Activated B cell treated with CpG ODN at 0.5 μM for 24 hours (primary cell): ENCODE results near the gene SOCS6. TPM values are rescaled to one million over a fixed set of nuclear protein-coding genes. Genes with fewer than 3 reads are reported as not detected.

Source experiments
- ATAC-seq: fragments of 200-7000 bp; cut with Tn5 transposase; one replicate; pipeline ENCODE4 v1.10.0; 2021; ENCODE audit warnings: low read depth, mild to moderate bottlenecking, moderate library complexity
- CTCF ChIA-PET: fragments of 350-600 bp; sonication (Branson Sonifier 250); formaldehyde crosslinking; loops from one replicate; lab custom pipeline; 2021; ENCODE audit warnings: antibody characterized with exemption; lab: Charles Lee
- POLR2A ChIA-PET: fragments of 350-600 bp; sonication (Branson Sonifier 250); formaldehyde crosslinking; loops from one replicate; lab custom pipeline; 2021; ENCODE audit warnings: antibody characterized with exemption; lab: Charles Lee
- DNase-seq: peaks from one replicate; pipeline ENCODE4 v3.0.0; 2022
- H3K27ac Mint-ChIP-seq: one replicate; pipeline ENCODE4 v1.8.0; 2020; ENCODE audit warnings: mixed read lengths
- H3K27me3 Mint-ChIP-seq: one replicate; pipeline ENCODE4 v1.8.0; 2021; ENCODE audit warnings: mixed read lengths
- H3K36me3 Mint-ChIP-seq: one replicate; pipeline ENCODE4 v1.8.0; 2021; ENCODE audit warnings: low read depth, mixed read lengths
- H3K4me1 Mint-ChIP-seq: one replicate; pipeline ENCODE4 v1.8.0; 2021; ENCODE audit warnings: mixed read lengths
- H3K4me3 Mint-ChIP-seq: one replicate; pipeline ENCODE4 v1.8.0; 2020; ENCODE audit warnings: mild to moderate bottlenecking, mixed read lengths
- H3K9me3 Mint-ChIP-seq: one replicate; pipeline ENCODE4 v1.8.0; 2020; ENCODE audit warnings: mixed read lengths
- intact Hi-C: fragments of 100-400 bp; cut with micrococcal nuclease; formaldehyde crosslinking; loops from one replicate; pipeline ENCODE4 v1.15.1; 2024
- total RNA-seq: library from RNA; stranded (reverse); gene quantifications from 2 replicates; pipeline ENCODE4 v1.2.3, GENCODE V29; 2022
- TF ChIP-seq, protein P1 (sequence below): fragments of 200-600 bp; IDR thresholded peaks from one replicate; pipeline ENCODE4 v1.8.0; 2022; ENCODE audit warnings: antibody characterized with exemption, mild to moderate bottlenecking

SOCS6 gene
- total RNA-seq, 1 donor from 2014 or later, result 1.1 TPM

DNA sequence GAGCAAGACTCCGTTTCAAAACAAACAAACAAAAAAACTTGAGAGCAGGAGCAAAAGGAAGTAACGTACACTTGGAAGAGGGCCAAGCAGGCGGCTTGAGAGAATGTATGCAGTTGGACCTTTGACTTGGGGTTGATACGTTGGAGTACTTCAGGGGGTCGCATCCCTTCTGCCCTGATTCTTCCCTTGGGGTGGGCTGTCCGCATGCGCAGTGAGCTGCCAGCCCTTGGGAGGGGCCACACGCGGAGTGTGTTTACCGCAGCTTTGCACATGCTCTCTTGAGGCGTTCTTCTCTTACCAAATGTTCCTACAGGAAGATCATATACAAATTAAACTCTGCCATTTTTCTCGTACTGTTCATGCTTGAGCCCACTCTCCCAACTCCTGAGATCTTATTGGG lies 38.1 kb upstream of the SOCS6 start:
- ChIA-PET CTCF (no interaction called here), POLR2A (no interaction called here)
- intact Hi-C loops, result no loop called here
- no peak overlapping the region for H3K27ac Mint-ChIP-seq
- H3K4me1 Mint-ChIP-seq, result no peaks in the 10 kb centered on the region
- TF ChIP-seq, protein P1, sequence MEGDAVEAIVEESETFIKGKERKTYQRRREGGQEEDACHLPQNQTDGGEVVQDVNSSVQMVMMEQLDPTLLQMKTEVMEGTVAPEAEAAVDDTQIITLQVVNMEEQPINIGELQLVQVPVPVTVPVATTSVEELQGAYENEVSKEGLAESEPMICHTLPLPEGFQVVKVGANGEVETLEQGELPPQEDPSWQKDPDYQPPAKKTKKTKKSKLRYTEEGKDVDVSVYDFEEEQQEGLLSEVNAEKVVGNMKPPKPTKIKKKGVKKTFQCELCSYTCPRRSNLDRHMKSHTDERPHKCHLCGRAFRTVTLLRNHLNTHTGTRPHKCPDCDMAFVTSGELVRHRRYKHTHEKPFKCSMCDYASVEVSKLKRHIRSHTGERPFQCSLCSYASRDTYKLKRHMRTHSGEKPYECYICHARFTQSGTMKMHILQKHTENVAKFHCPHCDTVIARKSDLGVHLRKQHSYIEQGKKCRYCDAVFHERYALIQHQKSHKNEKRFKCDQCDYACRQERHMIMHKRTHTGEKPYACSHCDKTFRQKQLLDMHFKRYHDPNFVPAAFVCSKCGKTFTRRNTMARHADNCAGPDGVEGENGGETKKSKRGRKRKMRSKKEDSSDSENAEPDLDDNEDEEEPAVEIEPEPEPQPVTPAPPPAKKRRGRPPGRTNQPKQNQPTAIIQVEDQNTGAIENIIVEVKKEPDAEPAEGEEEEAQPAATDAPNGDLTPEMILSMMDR, result no peak
- no peaks in the 10 kb centered on the region for H3K27me3 Mint-ChIP-seq
- DNase-seq, result no peak
- H3K4me3 Mint-ChIP-seq, result no peak overlapping the region
- no peaks in the 10 kb centered on the region for H3K9me3 Mint-ChIP-seq
- ATAC-seq, result no peak
- no peaks in the 10 kb centered on the region for H3K36me3 Mint-ChIP-seq

DNA sequence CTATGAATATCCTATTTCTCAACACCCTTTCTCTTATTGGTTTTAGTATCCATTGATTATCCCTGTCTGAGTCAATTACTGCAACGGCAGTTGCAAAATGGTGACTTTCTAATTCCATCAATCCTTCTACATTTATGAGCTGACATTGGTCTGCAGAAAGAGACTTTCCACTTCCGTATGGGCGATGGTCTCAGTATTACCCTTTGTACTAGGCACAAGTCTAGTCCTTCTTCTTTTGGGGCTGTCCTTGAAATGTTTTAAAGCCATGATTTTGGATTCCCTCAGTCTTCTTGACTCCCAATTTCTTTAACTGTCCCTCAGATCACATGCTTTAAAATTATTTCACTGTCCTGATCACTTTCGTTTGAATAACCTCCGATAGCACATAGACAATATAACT lies 32.7 kb upstream of the SOCS6 start:
- ChIA-PET CTCF (no interaction called here), POLR2A (no interaction called here)
- Mint-ChIP-seq H3K27ac (no peak overlapping the region), H3K4me1 (no peaks in the 10 kb centered on the region), H3K27me3 (peaks cover 5% of the 10 kb centered on the region), H3K4me3 (no peak overlapping the region), H3K36me3 (no peaks in the 10 kb centered on the region), H3K9me3 (no peaks in the 10 kb centered on the region)
- no peak for DNase-seq
- TF ChIP-seq, protein P1, result no peak
- intact Hi-C loops, result no loop called here
- no peak for ATAC-seq

DNA sequence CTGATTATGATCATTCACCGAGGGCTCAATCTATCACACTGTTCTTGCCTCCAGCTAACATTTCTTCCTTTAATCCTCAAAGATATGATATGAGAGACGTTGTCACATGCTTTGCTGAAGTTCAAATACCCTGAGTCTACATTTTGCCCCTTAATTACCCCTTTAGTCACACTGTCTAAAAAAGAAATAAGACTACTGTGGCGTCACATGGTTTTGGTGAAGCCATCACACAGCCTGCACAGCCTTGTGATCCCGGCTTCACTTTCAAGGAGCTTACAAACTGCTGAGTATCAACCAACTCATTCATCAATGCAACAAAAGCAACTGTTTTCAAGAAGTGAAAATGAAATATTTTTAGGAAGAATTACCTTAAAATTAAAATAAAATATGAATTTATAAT lies 31.9 kb upstream of the SOCS6 start:
- TF ChIP-seq, protein P1, result no peak
- H3K4me1 Mint-ChIP-seq, result no peaks in the 10 kb centered on the region
- POLR2A ChIA-PET, result no interaction called here
- H3K36me3 Mint-ChIP-seq, result no peaks in the 10 kb centered on the region
- DNase-seq, result no peak
- CTCF ChIA-PET, result no interaction called here
- H3K27me3 Mint-ChIP-seq, result peaks cover 5% of the 10 kb centered on the region
- no peak overlapping the region for H3K4me3 Mint-ChIP-seq
- no peak for ATAC-seq
- intact Hi-C loops, result no loop called here
- H3K27ac Mint-ChIP-seq, result no peak overlapping the region
- no peaks in the 10 kb centered on the region for H3K9me3 Mint-ChIP-seq

DNA sequence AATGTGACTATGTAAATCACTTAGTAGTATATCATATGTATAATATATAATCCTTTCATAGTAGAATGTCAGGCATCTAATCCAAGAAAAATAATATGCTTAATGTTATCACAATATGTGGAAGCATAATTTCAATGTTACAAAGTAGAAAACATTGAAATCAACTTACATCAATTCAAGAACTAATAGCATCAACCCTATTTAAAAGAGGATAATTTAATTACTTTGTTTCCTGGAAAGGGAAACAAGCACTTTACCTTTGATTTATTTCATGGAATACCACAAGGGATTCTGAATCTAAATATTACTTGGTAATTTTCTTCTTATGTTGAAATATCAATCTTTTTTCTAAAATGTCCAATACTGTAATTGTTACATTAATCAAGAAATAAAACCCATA lies 30.6 kb upstream of the SOCS6 start:
- DNase-seq (no peak), ATAC-seq (no peak)
- ChIA-PET POLR2A (no interaction called here), CTCF (no interaction called here)
- Mint-ChIP-seq H3K4me1 (no peaks in the 10 kb centered on the region), H3K36me3 (no peaks in the 10 kb centered on the region), H3K9me3 (no peaks in the 10 kb centered on the region), H3K27ac (no peak overlapping the region), H3K27me3 (peaks cover 5% of the 10 kb centered on the region), H3K4me3 (no peak overlapping the region)
- intact Hi-C loops, result no loop called here
- TF ChIP-seq, protein P1, result no peak

DNA sequence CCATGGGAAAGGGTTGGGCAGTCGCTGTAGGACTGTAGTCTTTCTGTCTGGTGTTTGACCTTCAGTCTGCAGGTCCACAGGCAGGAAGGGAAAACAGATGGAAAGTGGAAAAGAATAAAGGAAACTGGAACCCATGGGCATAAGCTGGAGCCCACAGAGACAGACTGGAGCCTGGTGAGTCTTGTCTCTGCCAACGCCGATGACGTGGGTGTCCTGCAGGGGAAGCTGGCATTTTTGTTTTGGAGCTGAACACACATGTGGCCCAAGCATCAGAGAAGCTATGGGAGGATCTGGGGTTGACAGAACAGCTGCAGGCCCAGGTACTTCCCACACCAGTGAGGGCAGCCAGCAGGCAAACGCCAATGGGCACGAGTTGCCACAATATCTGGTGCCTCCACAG lies 28.2 kb upstream of the SOCS6 start:
- Mint-ChIP-seq H3K4me3 (no peak overlapping the region), H3K9me3 (no peaks in the 10 kb centered on the region), H3K36me3 (no peaks in the 10 kb centered on the region), H3K27ac (no peak overlapping the region), H3K4me1 (no peaks in the 10 kb centered on the region), H3K27me3 (peaks cover 6% of the 10 kb centered on the region)
- DNase-seq (no peak), ATAC-seq (no peak)
- TF ChIP-seq, protein P1, result no peak
- intact Hi-C loops, result no loop called here
- ChIA-PET CTCF (no interaction called here), POLR2A (no interaction called here)
